Measurements from ENCODE around the gene NR3C2. TPM values are rescaled to one million over a fixed set of nuclear protein-coding genes. Genes with fewer than 3 reads are reported as not detected.

Gene NR3C2
- total RNA-seq, 1 donor from 2014 or later = 5.7 TPM

GRCh38 chr4:148064451-148064850, 377.8 kb downstream of the NR3C2 start:
- DNase-seq (ENCODE audit: low spot score in 2 of 2) = no peak
- no peak for FAIRE-seq

- FAIRE-seq = no peak
- DNase-seq (ENCODE audit: low spot score in 2 of 2) = no peak
Measured at GRCh38 chr4:148062301-148062950, 379.8 kb downstream of the NR3C2 start.

GRCh38 chr4:148061795-148062194, 380.4 kb downstream of the NR3C2 start:
- FAIRE-seq = no peak

GRCh38 chr4:148061141-148061481, 381.1 kb downstream of the NR3C2 start:
- DNase-seq (ENCODE audit: low spot score in 2 of 2) = no peak
- FAIRE-seq = no peak

More at GRCh38 chr4:148061795-148062194, 380.4 kb downstream of the NR3C2 start:
- DNase-seq (ENCODE audit: low spot score in 2 of 2) = no peak

- FAIRE-seq (no peak), DNase-seq (ENCODE audit: low spot score in 2 of 2) (no peak)
Measured at GRCh38 chr4:148060264-148061140, 381.7 kb downstream of the NR3C2 start.

- DNase-seq (ENCODE audit: low spot score in 2 of 2) = no peak
- no peak for FAIRE-seq
Measured at GRCh38 chr4:148059617-148060180, 382.5 kb downstream of the NR3C2 start.

GRCh38 chr4:148057984-148058859, 384.0 kb downstream of the NR3C2 start:
- no peak for FAIRE-seq

GRCh38 chr4:148057516-148057915, 384.7 kb downstream of the NR3C2 start:
- no peak for FAIRE-seq
- no peak for DNase-seq (ENCODE audit: low spot score in 2 of 2)

More at GRCh38 chr4:148057984-148058859, 384.0 kb downstream of the NR3C2 start:
- DNase-seq (ENCODE audit: low spot score in 2 of 2) = no peak

GRCh38 chr4:148056879-148057278, 385.3 kb downstream of the NR3C2 start:
- FAIRE-seq = no peak

GRCh38 chr4:148055844-148056243, 386.4 kb downstream of the NR3C2 start:
- no peak for FAIRE-seq
- no peak for DNase-seq (ENCODE audit: low spot score in 2 of 2)

More at GRCh38 chr4:148056879-148057278, 385.3 kb downstream of the NR3C2 start:
- DNase-seq (ENCODE audit: low spot score in 2 of 2) = no peak

- FAIRE-seq (no peak), DNase-seq (ENCODE audit: low spot score in 2 of 2) (no peak)
Measured at GRCh38 chr4:148054275-148054674, 387.9 kb downstream of the NR3C2 start.

GRCh38 chr4:148053298-148054003, 388.8 kb downstream of the NR3C2 start:
- FAIRE-seq = no peak
- no peak for DNase-seq (ENCODE audit: low spot score in 2 of 2)

- FAIRE-seq (no peak), DNase-seq (ENCODE audit: low spot score in 2 of 2) (no peak)
Measured at GRCh38 chr4:148052448-148052847, 389.8 kb downstream of the NR3C2 start.

GRCh38 chr4:148051403-148051802, 390.8 kb downstream of the NR3C2 start:
- no peak for FAIRE-seq
- no peak for DNase-seq (ENCODE audit: low spot score in 2 of 2)

- DNase-seq (ENCODE audit: low spot score in 2 of 2) (no peak), FAIRE-seq (no peak)
Measured at GRCh38 chr4:148048598-148048997, 393.6 kb downstream of the NR3C2 start.

- no peak for DNase-seq (ENCODE audit: low spot score in 2 of 2)
- FAIRE-seq = no peak
Measured at GRCh38 chr4:148044912-148045352, 397.3 kb downstream of the NR3C2 start.

GRCh38 chr4:148044089-148044911, 397.9 kb downstream of the NR3C2 start:
- DNase-seq (ENCODE audit: low spot score in 2 of 2) (no peak), FAIRE-seq (no peak)

- no peak for FAIRE-seq
Measured at GRCh38 chr4:148041606-148042329, 400.4 kb downstream of the NR3C2 start.

More at GRCh38 chr4:148041606-148042329, 400.4 kb downstream of the NR3C2 start:
- DNase-seq (ENCODE audit: low spot score in 2 of 2) = no peak
